22Rv1 (cell line): ENCODE data around the gene LGALS14.

Source experiments
- ZFX ChIP-seq: fragments of 450-650 bp; IDR thresholded peaks from 2 replicates; pipeline ENCODE4 v1.6.1; 2017; ENCODE audit warnings: antibody characterized with exemption, borderline replicate concordance
- TF ChIP-seq, protein P1 (sequence below): fragments of 450-650 bp; IDR thresholded peaks from 2 replicates; pipeline ENCODE4 v1.5.1; 2017; ENCODE audit warnings: mild to moderate bottlenecking

DNA sequence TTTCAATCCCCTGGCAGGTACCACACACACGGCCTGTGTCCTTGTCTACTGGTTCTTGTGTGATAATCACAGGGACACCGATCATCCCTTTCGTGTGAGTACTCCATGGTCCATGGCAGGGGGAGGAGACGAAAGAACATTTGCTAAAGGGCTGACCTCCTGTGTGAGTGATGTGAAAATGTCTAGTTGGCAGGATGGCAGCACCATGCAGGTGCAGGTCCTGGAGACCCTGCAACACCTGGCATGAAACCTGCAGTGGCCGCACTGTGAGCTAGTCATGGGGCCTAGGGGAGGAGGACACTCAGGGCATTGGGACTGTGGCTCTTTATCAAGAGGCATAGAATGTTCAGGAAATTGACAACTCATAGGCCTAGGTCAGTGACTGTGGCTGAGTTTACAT, 22.9 kb upstream of the LGALS14 start:
- TF ChIP-seq, protein P1, sequence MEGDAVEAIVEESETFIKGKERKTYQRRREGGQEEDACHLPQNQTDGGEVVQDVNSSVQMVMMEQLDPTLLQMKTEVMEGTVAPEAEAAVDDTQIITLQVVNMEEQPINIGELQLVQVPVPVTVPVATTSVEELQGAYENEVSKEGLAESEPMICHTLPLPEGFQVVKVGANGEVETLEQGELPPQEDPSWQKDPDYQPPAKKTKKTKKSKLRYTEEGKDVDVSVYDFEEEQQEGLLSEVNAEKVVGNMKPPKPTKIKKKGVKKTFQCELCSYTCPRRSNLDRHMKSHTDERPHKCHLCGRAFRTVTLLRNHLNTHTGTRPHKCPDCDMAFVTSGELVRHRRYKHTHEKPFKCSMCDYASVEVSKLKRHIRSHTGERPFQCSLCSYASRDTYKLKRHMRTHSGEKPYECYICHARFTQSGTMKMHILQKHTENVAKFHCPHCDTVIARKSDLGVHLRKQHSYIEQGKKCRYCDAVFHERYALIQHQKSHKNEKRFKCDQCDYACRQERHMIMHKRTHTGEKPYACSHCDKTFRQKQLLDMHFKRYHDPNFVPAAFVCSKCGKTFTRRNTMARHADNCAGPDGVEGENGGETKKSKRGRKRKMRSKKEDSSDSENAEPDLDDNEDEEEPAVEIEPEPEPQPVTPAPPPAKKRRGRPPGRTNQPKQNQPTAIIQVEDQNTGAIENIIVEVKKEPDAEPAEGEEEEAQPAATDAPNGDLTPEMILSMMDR: no peak
- no peak for TF ChIP-seq ZFX
